ENCODE results near the gene OR13C8. TPM values are rescaled to one million over a fixed set of nuclear protein-coding genes. Genes with fewer than 3 reads are reported as not detected.

OR13C8 gene
- polyA plus RNA-seq, 1 donor = not detected

DNA sequence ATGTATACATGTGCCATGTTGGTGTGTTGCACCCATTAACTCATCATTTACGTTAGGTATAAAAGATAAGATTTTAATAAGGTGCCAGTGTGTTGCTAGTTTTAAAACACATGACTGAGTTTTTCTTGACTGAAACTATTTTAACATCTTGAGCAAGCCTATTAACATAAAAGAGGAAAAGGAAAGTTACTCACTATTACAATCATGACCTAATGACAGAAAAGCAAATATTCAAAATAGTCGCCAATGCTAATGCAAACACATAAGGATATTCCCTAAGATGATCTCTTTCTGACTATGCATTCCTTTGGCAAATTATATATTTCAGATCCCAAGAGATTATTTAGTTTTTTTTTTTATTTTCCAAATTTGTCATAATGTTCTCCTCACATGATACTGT lies 42.2 kb downstream of the OR13C8 start:
- DNase-seq (ENCODE audit: low read depth) = no peak

DNA sequence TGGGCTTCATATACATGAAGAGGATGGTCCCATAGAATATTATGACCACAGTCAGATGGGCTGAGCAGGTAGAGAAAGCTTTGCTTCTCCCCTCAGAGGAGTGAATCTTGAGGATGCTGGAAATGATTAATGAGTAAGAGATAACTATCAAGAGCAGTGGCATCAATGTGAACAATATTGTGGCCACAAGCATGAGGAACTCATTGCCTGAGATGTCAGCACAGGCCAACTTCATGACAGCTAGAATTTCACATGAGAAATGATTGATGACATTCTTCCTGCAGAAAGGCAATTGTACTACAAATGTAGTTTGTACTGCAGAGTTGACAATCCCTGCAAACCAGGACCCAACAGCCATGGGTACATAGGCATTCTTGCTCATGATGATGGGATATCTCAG lies 48.5 kb downstream of the OR13C8 start:
- no peak for DNase-seq (ENCODE audit: low read depth)

DNA sequence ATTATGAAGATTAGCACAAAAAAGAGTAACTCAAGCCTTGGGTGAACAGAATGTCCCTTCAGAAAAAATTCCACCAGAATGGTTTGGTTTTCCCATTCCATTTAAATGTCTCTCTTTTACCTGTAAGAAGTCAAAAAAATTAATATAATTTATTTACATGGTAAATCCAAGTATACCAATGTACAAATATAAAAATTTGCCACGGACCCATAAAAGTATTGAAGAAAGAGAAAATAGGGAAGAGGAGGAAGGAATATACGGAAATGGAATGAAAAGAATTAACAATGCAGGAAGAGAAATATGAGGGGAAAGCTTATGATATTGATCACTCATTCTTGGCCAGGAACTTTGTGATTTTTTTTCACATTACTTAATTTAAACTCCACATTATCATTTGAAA lies 49.1 kb downstream of the OR13C8 start, which contains the start of gene OR13C9:
Gene OR13C9, minus strand, starts transcription at position 101 of the 400 bp plus-strand sequence. Its CDS starts 0 bp downstream, at position 101.
- DNase-seq (ENCODE audit: low read depth) = no peak

Other genes with a start within 250 kb of the OR13C8 start
- not detected for gene OR13F1, start 64.9 kb upstream of the OR13C8 start, polyA plus RNA-seq (ENCODE audit: insufficient read length)
- gene OR13C4, start 42.0 kb upstream of the OR13C8 start, polyA plus RNA-seq (ENCODE audit: insufficient read length) = not detected
- gene OR13C3, start 32.3 kb upstream of the OR13C8 start, polyA plus RNA-seq (ENCODE audit: insufficient read length) = not detected
- not detected for gene OR13C5, start 30.2 kb downstream of the OR13C8 start, polyA plus RNA-seq (ENCODE audit: insufficient read length)
- gene OR13C2, start 36.5 kb downstream of the OR13C8 start, polyA plus RNA-seq (ENCODE audit: insufficient read length) = not detected
- gene OR13C9, start 49.0 kb downstream of the OR13C8 start, polyA plus RNA-seq (ENCODE audit: insufficient read length) = not detected
- gene OR13D1, start 125.3 kb downstream of the OR13C8 start, polyA plus RNA-seq (ENCODE audit: insufficient read length) = not detected
- 54.8 TPM for gene NIPSNAP3A, start 178.5 kb downstream of the OR13C8 start, polyA plus RNA-seq (ENCODE audit: insufficient read length)
- 24.6 TPM for gene NIPSNAP3B, start 195.0 kb downstream of the OR13C8 start, polyA plus RNA-seq (ENCODE audit: insufficient read length)